SW 1271 (cell line): ENCODE data around the gene COLEC11.
"Not testable (repeated sequence)": the region's sequence is repeated elsewhere in the genome, so short reads cannot be mapped to it uniquely, and the experiment has no call there.

Source experiments
- DNase-seq, 2 experiments: peaks; one replicate each; lab custom pipeline; 2025; lab: John Stamatoyannopoulos, UW

Gene COLEC11

DNA sequence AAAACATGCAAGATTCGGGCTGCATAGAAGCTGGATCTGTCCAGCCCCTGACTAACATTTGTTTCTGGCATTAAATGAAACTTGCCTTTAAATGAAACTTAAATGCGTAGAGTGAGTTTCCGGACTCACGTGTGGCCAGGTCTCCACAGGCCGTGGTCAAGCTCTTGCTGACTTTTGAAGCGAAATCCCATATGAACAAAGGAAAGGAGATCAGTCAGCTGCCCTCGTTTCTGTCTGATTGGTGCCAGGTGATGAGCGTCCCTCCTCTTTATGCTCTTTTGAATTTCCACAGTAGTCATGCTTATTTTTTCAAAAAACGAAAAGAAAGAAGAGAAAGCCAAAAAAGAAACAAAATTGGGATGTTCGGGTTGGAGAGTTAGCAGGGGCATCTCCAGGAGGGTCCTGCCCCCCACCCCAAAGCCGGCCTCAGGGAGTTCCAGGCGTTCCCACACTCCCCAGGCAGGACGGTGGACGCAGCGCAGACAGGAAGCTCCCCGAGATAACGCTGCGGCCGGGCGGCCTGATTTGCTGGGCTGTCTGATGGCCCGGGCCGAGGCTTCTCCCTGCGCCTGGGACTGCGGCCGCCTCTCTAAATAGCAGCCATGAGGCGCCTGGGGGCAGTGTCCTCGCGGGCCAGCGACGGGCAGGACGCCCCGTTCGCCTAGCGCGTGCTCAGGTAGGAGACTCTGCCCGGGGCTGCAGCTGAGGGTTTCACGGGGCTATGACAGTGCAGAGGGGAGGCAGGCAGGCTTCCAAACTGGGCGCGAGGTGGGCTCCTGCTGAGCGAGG is at the start of gene COLEC11:
TSS of gene COLEC11 (plus strand) at position 620 of the 789 bp plus-strand sequence. CDS start 9,229 bp downstream, outside the sequence.
- DNase-seq, result no peak

DNA sequence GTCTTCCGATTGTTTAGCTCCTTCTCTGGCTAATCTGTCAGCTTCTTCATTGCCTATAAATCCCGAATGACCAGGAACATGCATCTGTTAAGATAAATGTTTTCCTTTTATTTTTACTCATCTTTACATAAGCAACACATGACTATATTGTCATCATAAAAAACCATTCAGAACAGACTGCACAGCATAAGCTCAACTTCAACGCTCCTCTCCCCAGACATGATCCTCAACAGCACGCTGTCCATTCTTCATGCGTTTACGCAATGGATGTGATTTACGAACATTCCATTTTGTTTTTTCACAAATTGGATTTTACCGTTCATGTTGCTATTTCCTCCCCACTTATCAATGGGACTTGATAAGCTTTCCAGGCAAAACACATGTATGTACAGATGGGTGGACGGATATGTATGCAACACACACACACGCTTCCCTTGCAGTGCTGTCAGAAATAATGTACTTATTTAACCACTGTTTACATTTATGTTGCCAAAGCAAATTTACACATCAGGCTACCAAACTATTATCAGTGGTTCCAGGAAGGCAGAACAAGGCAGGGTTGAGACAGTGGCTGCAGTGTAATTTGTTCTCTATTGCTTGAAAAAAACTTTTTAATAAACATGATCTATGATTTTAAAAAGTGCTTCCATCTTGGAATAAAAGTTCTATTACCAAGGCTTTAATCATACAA is 49.0 kb upstream of the COLEC11 start:
- DNase-seq, result no peak

DNA sequence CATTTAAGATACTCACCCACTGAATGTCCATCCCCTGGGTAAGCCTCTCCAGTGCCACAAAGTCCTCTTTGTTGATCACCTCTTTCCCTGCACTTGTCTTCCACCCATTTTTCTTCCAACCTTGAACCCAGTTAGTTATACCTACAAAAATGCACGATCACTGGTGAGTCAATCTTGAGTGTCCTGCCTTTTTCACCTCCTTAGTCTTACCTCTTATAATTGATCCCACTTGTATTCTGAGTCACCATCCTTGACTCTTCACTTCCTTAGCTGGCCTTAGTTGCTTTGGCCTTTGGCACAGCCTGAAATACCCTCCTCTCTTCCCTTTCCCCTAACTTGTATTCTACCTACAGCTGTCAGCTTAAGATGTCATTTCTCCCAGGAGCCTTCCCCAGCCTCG is 47.0 kb upstream of the COLEC11 start:
- DNase-seq, result no peak

DNA sequence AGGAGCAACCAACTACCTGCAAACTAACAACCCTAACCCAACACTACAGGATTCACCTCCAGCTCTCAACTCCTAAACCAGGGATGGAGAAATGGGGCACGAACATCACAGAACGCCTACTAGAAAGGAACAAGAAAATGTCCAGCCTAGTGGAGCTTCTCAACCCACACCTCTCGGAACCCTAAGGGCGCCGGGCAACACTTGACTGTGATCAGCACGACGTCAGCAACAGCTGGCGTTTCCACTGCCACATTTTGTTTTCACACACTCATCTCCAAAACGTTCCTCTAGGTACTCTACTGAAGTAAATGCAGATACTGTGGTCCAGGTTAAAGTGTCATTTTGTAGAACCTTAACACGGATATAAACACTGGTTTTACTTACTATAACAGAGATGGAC is 41.0 kb upstream of the COLEC11 start:
- DNase-seq, result no peak

DNA sequence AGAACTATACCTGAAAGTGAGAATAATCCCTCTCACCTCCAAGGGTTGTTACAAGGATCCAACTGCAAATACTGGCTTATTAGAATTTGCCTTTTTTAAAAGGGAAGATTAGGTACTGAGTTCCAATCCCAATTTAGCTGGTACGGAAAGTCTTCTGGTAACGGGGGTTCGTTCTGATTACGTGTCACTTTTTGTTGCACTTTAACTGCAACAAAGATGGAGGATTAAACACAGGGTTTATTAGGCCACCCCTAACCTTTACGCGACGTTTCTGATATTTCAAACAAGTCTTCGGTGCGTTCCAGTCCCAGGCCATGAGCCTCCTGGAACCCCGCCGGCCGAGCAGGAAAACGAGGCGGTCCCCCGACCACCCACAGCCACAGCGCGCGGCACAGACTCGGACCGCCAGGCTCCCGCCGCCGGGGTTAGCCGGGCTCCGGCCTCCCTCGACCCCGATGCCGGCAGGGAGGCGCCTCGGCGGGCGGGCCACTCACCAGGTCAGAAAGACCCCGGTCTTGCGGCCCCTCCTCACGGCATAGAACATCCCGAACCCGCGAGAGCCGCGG is 37.2 kb upstream of the COLEC11 start:
- peak in 1 of 2 experiments; percentile 19 for DNase-seq

DNA sequence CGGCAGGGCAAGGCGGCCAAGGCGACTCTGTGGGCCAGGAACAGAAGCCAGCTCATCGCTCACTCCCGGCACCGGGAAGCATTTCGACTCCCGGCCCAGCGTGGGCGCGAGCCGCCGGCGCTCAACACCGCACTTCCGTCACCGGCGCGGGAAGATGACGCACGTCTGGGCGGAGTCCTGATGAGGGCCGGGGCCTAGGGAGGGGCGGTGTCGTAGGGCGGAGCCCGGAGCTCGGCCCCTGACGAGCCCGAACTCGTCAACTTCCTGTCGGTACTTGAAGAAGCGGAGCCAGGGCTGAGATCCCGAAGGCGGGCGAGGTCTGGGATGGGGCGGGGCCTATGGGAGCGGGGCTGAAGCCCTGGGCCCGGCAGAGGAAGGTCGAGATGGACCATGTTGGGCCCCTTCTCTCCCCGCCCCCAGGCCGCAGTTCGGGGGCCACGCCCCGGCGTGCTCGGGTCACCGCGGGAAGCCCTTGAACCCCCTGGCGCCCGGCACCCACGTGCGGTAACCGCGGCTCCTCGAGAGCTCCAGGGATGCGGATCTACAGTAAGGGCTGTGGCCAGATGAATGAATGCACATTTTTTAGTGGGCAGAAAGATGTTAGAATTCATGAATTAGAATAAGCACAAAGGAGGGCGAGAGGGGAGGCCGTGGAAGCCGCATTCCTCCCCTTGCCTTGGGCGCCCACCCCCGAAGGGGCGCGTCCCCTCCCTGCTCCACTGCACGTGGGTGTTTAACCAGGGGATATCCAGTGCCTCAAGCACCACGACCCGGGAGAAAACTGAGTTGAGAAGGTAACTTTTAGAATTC is 36.5 kb upstream of the COLEC11 start, which contains the start of gene RNASEH1:
TSS of gene RNASEH1 (minus strand) at position 129 of the 810 bp plus-strand sequence. CDS start at position 56, 73 bp downstream.
- DNase-seq, result peak; percentile 97 to 98

DNA sequence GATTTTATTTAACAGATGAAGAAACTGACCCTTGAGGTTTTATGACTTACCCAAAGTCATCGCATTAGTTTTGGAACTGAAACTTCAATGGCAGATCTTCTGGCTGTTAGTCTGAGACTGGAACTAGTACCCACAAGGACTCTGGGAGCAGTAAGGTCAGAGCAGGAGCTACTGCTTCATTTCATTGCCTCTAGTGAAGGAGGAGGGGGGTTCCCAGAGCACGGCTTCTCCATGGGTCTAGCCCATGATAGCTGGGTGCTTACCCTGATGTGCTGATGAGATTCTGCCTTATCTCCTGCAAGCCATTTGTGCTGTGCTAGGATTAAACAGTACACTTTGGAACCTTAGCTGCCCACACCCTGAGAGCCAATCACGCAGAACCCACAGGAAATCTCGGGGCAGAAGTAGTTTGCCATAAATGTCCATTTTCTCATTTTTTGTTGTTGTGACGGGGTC is 31.4 kb upstream of the COLEC11 start:
- DNase-seq, result no peak

DNA sequence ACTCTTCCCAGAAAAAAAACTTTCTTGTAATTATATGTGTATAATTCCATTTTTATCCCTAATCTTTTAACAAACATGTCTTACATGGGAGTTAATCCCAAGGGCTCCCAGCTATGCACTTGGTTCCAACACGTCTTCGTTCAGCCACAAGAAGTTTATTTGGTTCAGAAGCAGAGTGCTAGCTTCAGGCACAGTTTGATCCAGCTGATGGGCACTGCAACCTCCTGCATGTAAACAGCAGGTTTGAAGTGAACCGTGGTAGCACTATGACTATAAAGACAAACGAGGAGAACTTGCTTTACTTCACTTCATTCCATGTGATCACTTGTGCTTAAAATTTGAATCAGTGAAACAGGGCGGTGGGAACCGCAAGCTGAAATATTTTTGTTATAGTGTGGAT is 29.8 kb upstream of the COLEC11 start:
- no peak for DNase-seq

DNA sequence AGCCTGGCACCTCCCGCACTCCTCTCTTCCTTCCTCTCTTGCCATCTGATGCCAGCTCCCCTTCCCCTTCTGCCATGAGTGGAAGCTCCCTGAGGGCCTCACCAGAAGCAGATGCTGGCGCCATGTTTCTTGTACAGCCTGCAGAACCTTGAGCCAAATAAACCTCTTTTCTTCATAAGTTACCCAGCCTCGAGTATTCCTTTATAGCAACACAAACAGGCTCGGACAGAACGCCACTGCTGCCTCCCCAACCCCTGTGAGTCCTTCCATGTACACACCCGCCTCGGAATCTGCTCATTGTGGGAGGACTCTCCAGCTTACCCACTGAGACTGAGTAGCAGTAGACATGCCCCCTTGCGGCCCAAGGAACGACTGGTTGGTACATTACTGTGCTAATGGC is 28.1 kb upstream of the COLEC11 start:
- DNase-seq, result no peak

DNA sequence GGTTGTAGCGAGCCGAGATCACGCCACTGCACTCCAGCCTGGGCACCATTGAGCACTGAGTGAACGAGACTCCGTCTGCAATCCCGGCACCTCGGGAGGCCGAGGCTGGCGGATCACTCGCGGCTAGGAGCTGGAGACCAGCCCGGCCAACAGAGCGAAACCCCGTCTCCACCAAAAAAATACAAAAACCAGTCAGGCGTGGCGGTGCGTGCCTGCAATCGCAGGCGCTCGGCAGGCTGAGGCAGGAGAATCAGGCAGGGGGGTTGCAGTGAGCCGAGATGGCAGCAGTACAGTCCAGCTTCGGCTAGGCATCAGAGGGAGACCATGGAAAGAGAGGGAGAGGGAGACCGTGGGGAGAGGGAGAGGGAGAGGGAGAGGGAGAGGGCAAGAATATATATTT is 25.3 kb upstream of the COLEC11 start:
- not testable (repeated sequence) for DNase-seq

DNA sequence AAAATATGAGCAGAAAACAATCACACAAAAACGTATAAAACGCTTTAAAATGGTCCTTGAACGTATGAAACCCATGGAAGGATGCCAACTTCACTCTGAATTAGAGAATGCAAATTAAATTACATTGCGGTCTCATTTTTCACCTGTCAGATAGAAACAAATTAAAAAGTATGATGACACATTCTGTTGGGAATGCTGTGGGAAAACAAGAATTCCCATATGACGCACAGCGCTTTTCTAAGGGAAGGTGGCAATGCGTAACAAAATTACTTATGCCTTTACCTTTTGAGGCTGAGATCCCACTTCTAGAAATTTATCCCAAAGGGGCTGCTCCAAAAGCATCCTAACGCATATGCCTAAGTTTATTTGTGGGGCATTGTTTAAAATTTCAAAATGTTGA is 23.6 kb upstream of the COLEC11 start:
- DNase-seq, result no peak

DNA sequence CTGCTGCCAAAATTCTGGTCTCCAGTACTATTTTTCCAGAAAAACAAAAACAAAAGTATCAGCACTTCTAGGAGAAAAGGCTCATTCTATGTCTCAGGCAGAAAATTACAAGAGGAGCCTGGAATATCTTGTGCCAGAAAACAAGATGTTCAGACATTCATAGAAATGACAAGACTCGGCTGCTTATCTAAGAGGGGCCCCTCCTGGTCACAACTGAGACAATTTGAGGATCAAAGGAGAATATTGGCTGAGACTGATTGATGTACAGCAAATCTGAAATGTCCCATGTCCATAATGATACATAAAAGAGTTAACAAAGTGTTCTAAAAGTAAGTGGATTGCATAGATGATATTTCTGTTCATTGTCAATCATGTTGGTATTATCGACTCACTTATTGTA is 22.3 kb upstream of the COLEC11 start:
- DNase-seq, result no peak

DNA sequence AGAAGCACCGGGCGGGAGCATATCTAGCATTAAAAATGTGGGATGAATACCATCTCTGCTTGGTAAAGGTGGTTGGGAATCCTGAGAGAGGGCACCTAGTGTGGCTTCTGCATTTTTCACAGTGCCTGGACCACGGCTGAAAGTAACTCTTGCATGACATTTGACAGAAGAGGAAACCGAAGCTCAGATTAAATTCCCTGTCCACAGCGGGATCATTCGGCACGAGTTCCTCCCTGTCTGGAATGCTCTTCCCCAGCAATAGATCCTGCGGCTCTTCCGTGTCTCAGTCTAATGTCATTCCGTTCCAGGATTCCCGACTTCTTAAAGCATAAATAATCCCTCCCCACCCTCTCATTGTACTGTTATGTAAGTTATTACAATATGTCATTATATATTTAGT is 20.8 kb upstream of the COLEC11 start:
- no peak for DNase-seq

DNA sequence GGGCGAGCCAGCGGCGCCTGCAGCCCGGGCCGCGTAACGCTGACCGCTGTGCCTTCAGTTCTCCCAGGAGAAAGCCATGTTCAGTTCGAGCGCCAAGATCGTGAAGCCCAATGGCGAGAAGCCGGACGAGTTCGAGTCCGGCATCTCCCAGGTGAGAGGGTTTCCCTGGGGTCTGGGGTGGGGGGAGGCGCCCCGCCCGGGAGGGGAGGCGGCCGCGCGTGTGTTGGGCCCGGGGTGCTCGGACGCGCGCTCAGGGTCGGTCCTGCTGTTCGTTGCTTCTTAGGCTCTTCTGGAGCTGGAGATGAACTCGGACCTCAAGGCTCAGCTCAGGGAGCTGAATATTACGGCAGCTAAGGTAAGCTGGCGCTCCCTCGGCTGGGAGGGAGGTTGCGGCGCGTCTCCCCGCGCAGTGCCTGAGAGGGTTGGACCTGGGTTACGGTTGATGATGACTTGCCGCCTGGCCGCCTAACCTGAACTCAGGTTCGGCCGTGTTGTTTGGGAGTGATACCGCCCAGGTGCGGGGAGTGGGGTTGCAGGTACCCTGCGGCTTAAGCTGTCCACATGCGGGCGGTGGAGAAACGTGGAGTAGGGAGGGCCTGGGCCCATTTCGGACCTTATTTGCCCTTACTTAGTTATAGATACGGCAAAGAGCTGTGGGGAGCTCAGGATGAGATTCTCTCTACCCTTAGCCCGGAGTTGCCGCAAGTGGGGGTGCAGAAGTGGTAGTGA is 19.2 kb upstream of the COLEC11 start:
- DNase-seq, result no peak

DNA sequence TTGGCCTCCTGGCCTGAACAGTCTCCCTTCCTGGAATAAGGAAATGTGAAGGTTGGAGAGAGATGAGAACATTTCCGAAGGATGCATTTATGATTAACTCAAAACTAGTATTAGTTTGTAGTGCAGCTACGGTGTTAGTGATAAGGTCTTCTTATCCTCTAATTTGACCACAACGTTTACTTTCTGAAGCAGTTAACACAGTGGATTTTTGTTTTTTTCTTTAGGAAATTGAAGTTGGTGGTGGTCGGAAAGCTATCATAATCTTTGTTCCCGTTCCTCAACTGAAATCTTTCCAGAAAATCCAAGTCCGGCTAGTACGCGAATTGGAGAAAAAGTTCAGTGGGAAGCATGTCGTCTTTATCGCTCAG is 18.7 kb upstream of the COLEC11 start:
- not testable (repeated sequence) for DNase-seq

DNA sequence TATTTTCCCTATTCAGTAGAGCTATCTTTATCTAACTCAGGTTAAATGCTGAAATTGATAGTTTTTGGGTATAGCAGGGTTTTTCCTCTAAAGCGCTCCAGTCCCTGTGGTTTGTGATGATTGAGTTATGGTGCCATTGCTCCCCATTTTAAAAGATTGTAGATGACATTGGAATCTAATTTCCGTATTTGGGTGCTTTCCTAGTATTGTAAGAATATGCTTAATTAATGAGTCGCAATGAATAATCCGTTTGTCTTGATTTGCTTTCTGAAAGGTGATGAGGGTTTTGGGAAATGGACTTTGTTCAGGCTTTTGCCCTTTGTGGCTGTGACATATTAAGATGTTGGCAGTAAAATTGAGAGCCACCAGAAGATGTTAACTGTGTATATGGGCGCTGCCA is 15.9 kb upstream of the COLEC11 start:
- DNase-seq, result no peak

DNA sequence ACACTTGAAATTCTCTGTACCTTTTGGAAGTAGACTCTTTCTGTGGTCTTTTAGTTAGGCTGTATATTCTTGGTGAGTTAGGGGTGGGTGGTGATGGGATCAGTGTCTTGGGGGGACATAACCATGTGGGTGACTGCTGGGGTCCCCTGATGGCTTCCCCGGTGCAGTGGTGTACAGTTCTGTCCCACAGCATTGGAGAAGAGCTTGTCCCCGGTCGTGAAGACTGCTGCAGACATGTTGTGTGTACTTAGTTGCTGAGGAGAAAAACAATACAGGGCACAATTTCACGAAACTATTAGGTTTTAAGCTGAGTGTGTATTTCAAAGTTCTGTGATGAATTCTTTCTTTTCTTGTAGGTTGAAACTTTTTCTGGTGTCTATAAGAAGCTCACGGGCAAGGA is 14.5 kb upstream of the COLEC11 start:
- DNase-seq, result no peak

DNA sequence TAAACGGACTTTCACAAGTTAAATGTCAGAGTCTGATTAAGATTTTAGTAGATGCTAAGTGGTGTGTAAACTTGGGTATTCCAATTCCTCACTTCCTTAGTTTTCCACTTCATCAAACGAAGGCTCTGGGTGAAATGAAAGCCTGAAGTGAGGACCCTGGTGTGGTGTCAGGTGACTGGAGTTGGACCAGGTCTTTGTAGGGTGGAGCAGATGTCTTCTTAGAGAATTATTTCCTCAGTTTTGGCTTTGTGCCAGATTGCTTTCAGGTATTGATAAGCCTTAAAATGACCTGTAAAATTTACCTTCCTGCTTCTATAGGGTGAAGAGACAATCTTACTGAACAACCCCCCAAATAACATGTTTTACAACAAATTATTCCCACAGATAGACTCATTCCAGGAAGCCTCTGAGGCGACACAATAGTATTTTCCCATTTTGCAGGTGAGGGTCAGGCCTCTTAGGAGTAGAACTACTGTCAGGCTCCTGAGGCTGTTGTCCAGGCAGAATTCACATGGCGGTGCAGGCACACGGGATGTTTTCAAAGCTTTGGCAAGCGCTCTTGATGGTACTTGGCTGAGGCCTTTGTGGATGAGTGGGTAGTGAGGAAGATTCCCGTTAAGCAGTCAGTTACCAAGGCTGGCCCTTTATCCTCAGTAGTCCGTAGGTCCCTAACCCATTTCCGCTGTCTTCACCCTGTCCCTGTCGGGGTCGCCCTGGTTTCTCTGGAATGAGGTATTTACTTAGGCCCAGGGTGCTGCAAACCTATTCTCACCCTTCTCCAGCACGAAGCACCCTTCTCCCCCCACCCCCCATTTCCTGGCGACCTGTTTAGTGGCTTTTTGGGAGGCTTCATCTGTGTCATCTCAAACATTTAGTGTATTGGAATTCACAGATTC is 13.3 kb upstream of the COLEC11 start:
- DNase-seq, result no peak

DNA sequence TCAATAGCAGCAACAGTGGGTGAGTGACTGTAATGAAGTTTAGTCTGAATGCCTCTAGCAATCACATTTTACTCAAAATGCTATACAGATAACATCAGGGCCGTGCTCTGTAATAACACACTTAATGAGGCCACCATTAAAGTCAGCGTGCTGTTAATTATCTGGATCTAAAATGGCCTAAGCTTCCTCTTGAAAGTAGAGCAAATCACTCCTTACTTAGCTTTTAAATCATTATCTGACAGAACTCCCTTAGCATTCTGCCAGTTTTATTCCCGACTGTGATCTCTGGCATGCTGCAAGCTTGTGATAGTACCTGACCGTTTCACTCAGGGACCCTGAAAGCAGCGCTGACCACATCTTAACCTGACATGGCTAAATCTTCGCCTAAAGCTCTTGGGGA is 10.8 kb upstream of the COLEC11 start:
- no peak for DNase-seq

DNA sequence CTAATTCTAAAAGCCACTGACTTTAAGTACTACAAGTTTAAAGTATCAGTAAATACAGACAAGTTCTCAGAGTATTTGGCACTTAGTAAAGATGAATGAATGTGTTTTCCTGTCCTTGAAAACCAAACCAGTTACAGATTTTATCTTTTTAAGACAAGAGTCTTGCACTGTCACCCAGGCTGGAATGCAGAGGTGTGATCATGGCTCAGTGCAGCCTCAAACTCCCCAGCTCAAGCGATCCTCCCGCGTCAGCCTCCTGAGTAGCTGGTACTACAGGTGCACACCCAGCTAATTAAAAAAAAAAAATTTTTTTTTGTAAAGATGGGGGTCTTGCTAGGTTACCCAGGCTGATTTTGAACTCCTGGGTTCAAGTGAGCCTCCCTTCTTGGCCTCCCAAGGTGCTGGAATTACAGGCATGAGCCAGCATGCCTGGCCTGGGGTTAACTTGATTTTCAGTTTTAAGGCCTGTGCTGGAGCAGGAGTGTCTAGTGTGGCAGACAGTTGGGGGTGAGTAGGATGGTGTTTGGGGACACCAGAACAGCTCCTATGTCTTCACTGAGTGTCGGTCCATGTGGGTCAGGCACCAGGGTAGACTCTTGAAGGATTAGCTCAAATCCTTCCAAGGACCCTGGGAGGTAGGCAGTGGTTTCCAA is 10.2 kb upstream of the COLEC11 start:
- DNase-seq, result no peak
